Limb (tissue), 2 donors: ENCODE measurements around the gene PLEKHD1.
"Not testable (repeated sequence)": the region's sequence is repeated elsewhere in the genome, so short reads cannot be mapped to it uniquely, and the experiment has no call there.

Experiments
- DNase-seq, 2 donors: peaks; one replicate each; pipeline ENCODE4 v3.0.0-alpha.2; 2016; ENCODE audit errors: extremely low spot score in 2 of 2

Gene PLEKHD1

GRCh38 chr14:69484444-69485314 lies at the start of gene PLEKHD1:
Gene PLEKHD1 (plus strand): TSS chr14:69484728. CDS start chr14:69484966, 238 bp downstream.
- peak in 1 of 2 donors; percentile 42 for DNase-seq

GRCh38 chr14:69439521-69440270 lies 44.8 kb upstream of the PLEKHD1 start:
- no peak for DNase-seq

- DNase-seq, result no peak
Observed at GRCh38 chr14:69441948-69442347, 42.6 kb upstream of the PLEKHD1 start.

GRCh38 chr14:69443296-69443805 lies 41.2 kb upstream of the PLEKHD1 start:
- no peak for DNase-seq

GRCh38 chr14:69449216-69449615 lies 35.3 kb upstream of the PLEKHD1 start:
- DNase-seq, result no peak

- DNase-seq, result no peak
Observed at GRCh38 chr14:69451941-69452340, 32.6 kb upstream of the PLEKHD1 start.

- DNase-seq, result no peak
Observed at GRCh38 chr14:69458350-69458749, 26.2 kb upstream of the PLEKHD1 start.

- DNase-seq, result no peak
Observed at GRCh38 chr14:69459122-69459521, 25.4 kb upstream of the PLEKHD1 start.

- peak; percentile 72 to 90 for DNase-seq
Observed at GRCh38 chr14:69460093-69460701, 24.3 kb upstream of the PLEKHD1 start.

GRCh38 chr14:69464379-69464778 lies 20.1 kb upstream of the PLEKHD1 start:
- no peak for DNase-seq

GRCh38 chr14:69464829-69465228 lies 19.7 kb upstream of the PLEKHD1 start:
- DNase-seq, result no peak

GRCh38 chr14:69468949-69469348 lies 15.6 kb upstream of the PLEKHD1 start:
- no peak for DNase-seq

- no peak for DNase-seq
Observed at GRCh38 chr14:69471436-69471835, 13.1 kb upstream of the PLEKHD1 start.

GRCh38 chr14:69471916-69472315 lies 12.6 kb upstream of the PLEKHD1 start:
- DNase-seq, result no peak

- no peak for DNase-seq
Observed at GRCh38 chr14:69473260-69473659, 11.3 kb upstream of the PLEKHD1 start.

GRCh38 chr14:69473946-69474345 lies 10.6 kb upstream of the PLEKHD1 start:
- no peak for DNase-seq

GRCh38 chr14:69475194-69475818 lies 9.2 kb upstream of the PLEKHD1 start:
- no peak for DNase-seq

GRCh38 chr14:69476824-69477450 lies 7.6 kb upstream of the PLEKHD1 start:
- DNase-seq, result not testable (repeated sequence)

GRCh38 chr14:69478055-69478454 lies 6.5 kb upstream of the PLEKHD1 start:
- DNase-seq, result not testable (repeated sequence)

GRCh38 chr14:69479696-69480095 lies 4.8 kb upstream of the PLEKHD1 start:
- DNase-seq, result no peak

- no peak for DNase-seq
Observed at GRCh38 chr14:69480136-69480535, 4.4 kb upstream of the PLEKHD1 start.
